ENCODE data around the gene HLA-F. TPM values are rescaled to one million over a fixed set of nuclear protein-coding genes. Genes with fewer than 3 reads are reported as not detected.

The HLA-F gene
- polyA plus RNA-seq, 1 of the 3 experiments (the other 2 are of a cell fraction): 0.31 TPM

GRCh38 chr6:29679962-29680361 lies 43.3 kb upstream of the HLA-F start:
- Histone ChIP-seq H3K9ac (no peak overlapping the region), H3K79me2 (ENCODE audit: insufficient read depth) (no peaks in the 10 kb centered on the region), H3F3A (replicated peaks; ENCODE audit: insufficient read depth) (no peaks in the 10 kb centered on the region), H3K9me3 (no peaks in the 10 kb centered on the region), H3K27me3 (ENCODE audit: insufficient read depth) (no peaks in the 10 kb centered on the region; the same call in none of the 2 replicates), H3K27ac (ENCODE audit: low read depth in 2 of 2, low read length in 1 of 2) (no peak overlapping the region), H4K20me1 (ENCODE audit: insufficient read depth) (no peaks in the 10 kb centered on the region), H3K4me2 (no peak overlapping the region), H3K4me3 (ENCODE audit: low read depth in 2 of 2, low read length in 1 of 2) (no peak overlapping the region), H3K4me1 (ENCODE audit: control insufficient read depth in 1 of 2, insufficient read depth in 2 of 2, low read depth in 1 of 2, low read length in 1 of 2) (no peaks in the 10 kb centered on the region), H2AFZ (ENCODE audit: low read depth) (no peak overlapping the region), H3K36me3 (replicated peaks in 1 of 2; ENCODE audit: control insufficient read depth in 1 of 2, insufficient read depth in 2 of 2, low read length in 1 of 2) (no peaks in the 10 kb centered on the region), H3K9me2 (no peaks in the 10 kb centered on the region)
- 42% methylated on average over 10 of the region's 13 CpGs for whole genome bisulfite sequencing (ENCODE audit: low lambda C conversion rate)
- TF ChIP-seq NFIC (IDR thresholded peaks at IDR 0.05; ENCODE audit: borderline replicate concordance) (no peak), USF1 (IDR thresholded peaks at IDR 0.05; ENCODE audit: borderline replicate concordance, low read depth) (no peak), TAF1 (IDR thresholded peaks at IDR 0.05; ENCODE audit: borderline replicate concordance, low read depth, low read length) (no peak), YY1 (IDR thresholded peaks at IDR 0.05; ENCODE audit: low read depth) (no peak)
- CTCF ChIA-PET: interaction anchor here (0.8 kb wide), 1 partner anchor 26 kb away, joined by 3 read pairs; no protein-coding TSS in a partner anchor
- DNase-seq: no peak
- POLR2A ChIA-PET: no interaction called here

GRCh38 chr6:29680416-29680815 lies 42.8 kb upstream of the HLA-F start:
- H4K20me1 ChIP-seq (ENCODE audit: insufficient read depth): no peaks in the 10 kb centered on the region
- 40% methylated on average over 24 of the region's 24 CpGs for WGBS (ENCODE audit: low lambda C conversion rate)
- H3K4me2 ChIP-seq: no peak overlapping the region
- no peak for DNase-seq
- no peaks in the 10 kb centered on the region for H3K9me2 ChIP-seq
- ChIA-PET CTCF (interaction anchor here (0.8 kb wide), 1 partner anchor 27 kb away, joined by 3 read pairs; no protein-coding TSS in a partner anchor), POLR2A (no interaction called here)
- no peaks in the 10 kb centered on the region for H3K36me3 ChIP-seq (replicated peaks in 1 of 2; ENCODE audit: control insufficient read depth in 1 of 2, insufficient read depth in 2 of 2, low read length in 1 of 2)
- TF ChIP-seq FOSL2 (IDR thresholded peaks at IDR 0.05; ENCODE audit: borderline replicate concordance, low read depth) (no peak), ELF1 (IDR thresholded peaks at IDR 0.05) (no peak), TCF12 (IDR thresholded peaks at IDR 0.05) (no peak), TEAD4 (IDR thresholded peaks at IDR 0.05; ENCODE audit: borderline replicate concordance, insufficient read depth) (no peak)
- H3K27me3 ChIP-seq (ENCODE audit: insufficient read depth): peaks cover 4% of the 10 kb centered on the region
- no peaks in the 10 kb centered on the region for H3K4me1 ChIP-seq (ENCODE audit: control insufficient read depth in 1 of 2, insufficient read depth in 2 of 2, low read depth in 1 of 2, low read length in 1 of 2)
- no peak overlapping the region for H2AFZ ChIP-seq (ENCODE audit: low read depth)
- no peak overlapping the region for H3K9ac ChIP-seq
- H3K4me3 ChIP-seq (ENCODE audit: low read depth in 2 of 2, low read length in 1 of 2): no peak overlapping the region
- no peaks in the 10 kb centered on the region for H3K9me3 ChIP-seq
- H3K79me2 ChIP-seq (ENCODE audit: insufficient read depth): no peaks in the 10 kb centered on the region
- no peak overlapping the region for H3K27ac ChIP-seq (ENCODE audit: low read depth in 2 of 2, low read length in 1 of 2)
- no peaks in the 10 kb centered on the region for H3F3A ChIP-seq (replicated peaks; ENCODE audit: insufficient read depth)

GRCh38 chr6:29680904-29681303 lies 42.3 kb upstream of the HLA-F start, which contains the start of gene ZFP57:
Gene ZFP57 (minus strand): TSS chr6:29681152. CDS start chr6:29677003, 4,149 bp downstream.
- Histone ChIP-seq H3K9me2 (no peaks in the 10 kb centered on the region), H3K9ac (no peak within 1 kb of the TSS), H3K27me3 (ENCODE audit: insufficient read depth) (peaks cover 9% of the 10 kb centered on the region), H4K20me1 (ENCODE audit: insufficient read depth) (no peaks in the 10 kb centered on the region), H3K4me3 (ENCODE audit: low read depth in 2 of 2, low read length in 1 of 2) (no peak within 1 kb of the TSS), H3K79me2 (ENCODE audit: insufficient read depth) (no peaks in the 10 kb centered on the region), H3K9me3 (no peaks in the 10 kb centered on the region), H3K4me2 (no peak within 1 kb of the TSS), H3K4me1 (ENCODE audit: control insufficient read depth in 1 of 2, insufficient read depth in 2 of 2, low read depth in 1 of 2, low read length in 1 of 2) (no peaks in the 10 kb centered on the region), H3K27ac (ENCODE audit: low read depth in 2 of 2, low read length in 1 of 2) (no peak within 1 kb of the TSS), H3K36me3 (replicated peaks in 1 of 2; ENCODE audit: control insufficient read depth in 1 of 2, insufficient read depth in 2 of 2, low read length in 1 of 2) (no peaks in the 10 kb centered on the region), H2AFZ (ENCODE audit: low read depth) (no peak within 1 kb of the TSS), H3F3A (replicated peaks; ENCODE audit: insufficient read depth) (no peaks in the 10 kb centered on the region)
- POLR2A ChIA-PET: no interaction called here
- 58% methylated on average over 31 of the region's 31 CpGs for WGBS (ENCODE audit: low lambda C conversion rate)
- no peak for DNase-seq
- CTCF ChIA-PET: no interaction called here
- TF ChIP-seq USF2 (IDR thresholded peaks at IDR 0.05; ENCODE audit: borderline replicate concordance, low read depth, low read length) (no peak), RCOR1 (IDR thresholded peaks at IDR 0.05; ENCODE audit: low read length) (no peak), YY1 (IDR thresholded peaks at IDR 0.05; ENCODE audit: low read depth) (no peak), TCF12 (IDR thresholded peaks at IDR 0.05) (no peak), TAF1 (IDR thresholded peaks at IDR 0.05; ENCODE audit: borderline replicate concordance, low read depth, low read length) (no peak), RXRA (IDR thresholded peaks at IDR 0.05; ENCODE audit: borderline replicate concordance, low read depth) (no peak), RFX5 (IDR thresholded peaks at IDR 0.05; ENCODE audit: low read length) (no peak), NRF1 (IDR thresholded peaks at IDR 0.05; ENCODE audit: low read depth, low read length) (no peak), SIN3A (IDR thresholded peaks at IDR 0.05; ENCODE audit: borderline replicate concordance, low read depth, low read length) (no peak), FOXJ3 (CRISPR knock-in tag; IDR thresholded peaks at IDR 0.05) (no peak), NFIC (IDR thresholded peaks at IDR 0.05; ENCODE audit: borderline replicate concordance) (no peak), USF1 (IDR thresholded peaks at IDR 0.05; ENCODE audit: borderline replicate concordance, low read depth) (no peak), GATA2 (CRISPR knock-in tag; IDR thresholded peaks at IDR 0.05) (no peak), CHD2 (IDR thresholded peaks at IDR 0.05; ENCODE audit: low read length, partially characterized antibody) (no peak), MAX (IDR thresholded peaks at IDR 0.05; ENCODE audit: low read depth) (no peak), ELF1 (IDR thresholded peaks at IDR 0.05) (no peak), FOXM1 (IDR thresholded peaks at IDR 0.05; ENCODE audit: low read depth) (no peak), EP300 (IDR thresholded peaks at IDR 0.05; ENCODE audit: borderline replicate concordance in 1 of 2, low read depth in 1 of 2, low read length in 1 of 2) (no peak)

All from SK-N-SH (cell line).